ENCODE measurements around the gene ZNF778. TPM values are rescaled to one million over a fixed set of nuclear protein-coding genes. Genes with fewer than 3 reads are reported as not detected.
"Not testable (repeated sequence)": the region's sequence is repeated elsewhere in the genome, so short reads cannot be mapped to it uniquely, and the experiment has no call there.

ZNF778 gene
- total and polyA plus RNA-seq, 12 donors = 1.9 to 20.5 (median 8.4) TPM

DNA sequence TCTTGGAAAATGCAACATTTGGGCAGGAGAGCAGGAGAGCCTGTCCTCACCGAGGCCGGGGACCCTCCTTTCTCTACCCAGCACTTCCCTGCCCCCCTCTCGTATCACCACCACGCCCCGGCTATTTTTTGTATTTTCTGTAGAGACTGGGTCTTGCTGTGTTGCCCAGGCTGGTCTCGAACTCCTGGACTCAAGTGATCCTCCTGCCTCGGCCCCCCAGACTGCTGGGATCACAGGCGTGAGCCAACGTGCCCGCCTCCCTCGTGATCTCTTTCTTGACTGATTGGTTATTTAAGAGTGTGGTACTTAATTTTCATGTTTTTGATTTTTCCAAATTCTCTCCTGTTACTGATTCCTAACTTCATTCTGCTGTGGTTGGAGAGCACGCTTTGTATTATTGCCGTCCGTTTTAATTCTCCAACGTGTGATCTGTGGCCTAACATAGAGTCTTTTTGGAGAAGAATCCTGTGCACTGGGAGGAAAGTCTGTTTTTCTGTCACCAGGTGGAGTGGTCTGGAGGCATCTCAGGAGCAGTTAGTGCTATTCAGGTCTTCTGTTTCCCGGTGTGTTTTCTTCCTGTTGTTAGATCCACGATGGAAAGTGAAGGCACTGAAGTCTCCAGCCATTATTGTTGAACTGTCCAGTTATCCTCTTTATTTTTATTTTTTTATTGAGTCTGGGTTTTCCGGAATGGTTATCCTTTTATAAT, 40.4 kb downstream of the ZNF778 start:
- Histone ChIP-seq H3K36me3 (replicated peaks in 1 of 2) (no peaks in the 10 kb centered on the region), H3K4me1 (replicated peaks in 1 of 2) (peaks cover 11 to 13% of the 10 kb centered on the region in 2 donors), H3K27ac (peak overlapping the region in 1 of 5 donors; percentile 74), H3K4me3 (peak overlapping the region in 1 of 4 donors; percentile 57), H3K9me3 (replicated peaks in 1 of 3) (no peaks in the 10 kb centered on the region), H3K27me3 (no peaks in the 10 kb centered on the region)
- TF ChIP-seq, protein P1, sequence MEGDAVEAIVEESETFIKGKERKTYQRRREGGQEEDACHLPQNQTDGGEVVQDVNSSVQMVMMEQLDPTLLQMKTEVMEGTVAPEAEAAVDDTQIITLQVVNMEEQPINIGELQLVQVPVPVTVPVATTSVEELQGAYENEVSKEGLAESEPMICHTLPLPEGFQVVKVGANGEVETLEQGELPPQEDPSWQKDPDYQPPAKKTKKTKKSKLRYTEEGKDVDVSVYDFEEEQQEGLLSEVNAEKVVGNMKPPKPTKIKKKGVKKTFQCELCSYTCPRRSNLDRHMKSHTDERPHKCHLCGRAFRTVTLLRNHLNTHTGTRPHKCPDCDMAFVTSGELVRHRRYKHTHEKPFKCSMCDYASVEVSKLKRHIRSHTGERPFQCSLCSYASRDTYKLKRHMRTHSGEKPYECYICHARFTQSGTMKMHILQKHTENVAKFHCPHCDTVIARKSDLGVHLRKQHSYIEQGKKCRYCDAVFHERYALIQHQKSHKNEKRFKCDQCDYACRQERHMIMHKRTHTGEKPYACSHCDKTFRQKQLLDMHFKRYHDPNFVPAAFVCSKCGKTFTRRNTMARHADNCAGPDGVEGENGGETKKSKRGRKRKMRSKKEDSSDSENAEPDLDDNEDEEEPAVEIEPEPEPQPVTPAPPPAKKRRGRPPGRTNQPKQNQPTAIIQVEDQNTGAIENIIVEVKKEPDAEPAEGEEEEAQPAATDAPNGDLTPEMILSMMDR (IDR thresholded peaks at IDR 0.05) = no peak
- no peak for TF ChIP-seq POLR2A (IDR thresholded peaks at IDR 0.05)
- DNase-seq = no peak
- 79 to 86% (median 83%) methylated on average over 18 of the region's 18 CpGs for WGBS, 4 donors
- intact Hi-C loops (cut with DNase I) = no loop called here

DNA sequence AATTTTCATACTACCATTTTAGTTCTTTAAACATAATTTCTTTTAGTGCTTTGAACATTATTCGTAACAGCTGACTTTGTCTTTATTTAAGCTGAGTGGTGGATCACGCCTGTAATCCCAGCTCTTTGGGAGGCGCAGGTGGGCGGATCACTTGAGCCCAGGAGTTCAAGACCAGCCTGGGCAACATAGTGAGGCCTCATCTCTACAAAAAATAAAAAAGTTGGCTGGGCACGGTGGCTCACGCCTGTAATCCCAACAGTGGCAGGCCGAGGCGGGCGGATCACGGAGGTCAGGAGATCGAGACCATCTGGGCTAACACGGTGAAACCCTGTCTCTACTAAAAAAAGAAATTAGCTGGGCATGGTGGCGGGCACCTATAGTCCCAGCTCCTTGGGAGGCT, 42.4 kb downstream of the ZNF778 start:
- H3K27ac ChIP-seq; H3K4me3 ChIP-seq; H3K27me3 ChIP-seq; intact Hi-C loops (cut with DNase I); DNase-seq; H3K36me3 ChIP-seq (replicated peaks in 1 of 2); H3K9me3 ChIP-seq (replicated peaks in 1 of 3): not testable (repeated sequence)
- WGBS, 4 donors = 89 to 95% (median 93%) methylated on average over 7 to 13 of the region's 13 CpGs
- H3K4me1 ChIP-seq (replicated peaks in 1 of 2) = peaks cover 11 to 13% of the 10 kb centered on the region in 2 donors

DNA sequence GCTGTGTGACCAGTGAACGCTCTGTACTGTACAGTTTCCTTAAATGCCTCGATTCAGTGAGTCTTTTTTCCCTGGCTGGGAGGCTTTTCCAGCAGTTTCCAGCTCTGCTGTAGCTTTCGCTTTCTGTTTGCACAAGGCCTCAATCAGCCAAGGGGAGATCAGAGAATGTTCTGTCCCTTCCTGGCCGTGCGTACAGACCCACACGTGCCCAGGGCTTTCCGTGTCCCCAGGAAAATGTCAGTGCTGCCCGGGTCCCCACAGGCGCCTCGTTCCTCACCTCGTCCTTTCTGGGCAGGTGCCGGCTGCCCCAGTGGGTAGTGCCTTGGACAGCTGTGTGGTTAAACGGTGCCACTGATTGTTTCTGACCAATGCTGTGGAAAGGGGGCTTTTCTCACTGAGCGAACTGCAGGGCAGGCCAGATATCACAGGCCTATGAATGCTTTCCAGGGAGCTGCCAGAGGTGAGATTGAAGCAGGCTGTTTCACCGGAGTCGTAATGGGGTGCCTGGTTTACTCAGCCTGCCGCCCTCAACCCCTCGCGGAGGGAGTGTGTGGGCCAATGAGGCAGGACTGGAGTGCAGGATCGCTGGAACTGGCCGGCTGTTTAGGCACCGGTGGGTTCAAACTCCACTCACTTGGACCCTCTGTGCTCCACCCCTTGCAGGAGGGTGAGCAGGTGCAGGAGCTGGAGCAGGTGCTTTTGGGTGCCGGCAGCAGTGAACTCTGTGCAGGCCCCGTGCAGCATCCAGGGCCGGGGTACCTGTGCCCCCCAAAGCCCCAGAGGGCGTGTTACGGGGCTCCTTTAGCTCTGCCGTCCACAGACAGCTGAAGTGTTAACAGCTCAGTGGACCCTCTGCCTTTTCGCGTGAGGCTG, 44.4 kb downstream of the ZNF778 start:
- TF ChIP-seq POLR2A (IDR thresholded peaks at IDR 0.05) = no peak
- TF ChIP-seq, protein P1 (IDR thresholded peaks at IDR 0.05) = no peak
- H3K36me3 ChIP-seq (replicated peaks in 1 of 2) = peaks cover 0 to 25% of the 10 kb centered on the region in 2 donors
- intact Hi-C loops (cut with DNase I) = no loop called here
- 81 to 84% (median 84%) methylated on average over 22 to 30 of the region's 30 CpGs for WGBS, 4 donors
- no peaks in the 10 kb centered on the region for H3K9me3 ChIP-seq (replicated peaks in 1 of 3)
- no peaks in the 10 kb centered on the region for H3K27me3 ChIP-seq
- DNase-seq = peak in 1 of 7 donors; percentile 18
- no peak overlapping the region for H3K4me3 ChIP-seq
- peaks cover 7 to 8% of the 10 kb centered on the region in 2 donors for H3K4me1 ChIP-seq (replicated peaks in 1 of 2)
- peak overlapping the region in 3 of 5 donors; percentile 2 to 55 (median 39) for H3K27ac ChIP-seq

DNA sequence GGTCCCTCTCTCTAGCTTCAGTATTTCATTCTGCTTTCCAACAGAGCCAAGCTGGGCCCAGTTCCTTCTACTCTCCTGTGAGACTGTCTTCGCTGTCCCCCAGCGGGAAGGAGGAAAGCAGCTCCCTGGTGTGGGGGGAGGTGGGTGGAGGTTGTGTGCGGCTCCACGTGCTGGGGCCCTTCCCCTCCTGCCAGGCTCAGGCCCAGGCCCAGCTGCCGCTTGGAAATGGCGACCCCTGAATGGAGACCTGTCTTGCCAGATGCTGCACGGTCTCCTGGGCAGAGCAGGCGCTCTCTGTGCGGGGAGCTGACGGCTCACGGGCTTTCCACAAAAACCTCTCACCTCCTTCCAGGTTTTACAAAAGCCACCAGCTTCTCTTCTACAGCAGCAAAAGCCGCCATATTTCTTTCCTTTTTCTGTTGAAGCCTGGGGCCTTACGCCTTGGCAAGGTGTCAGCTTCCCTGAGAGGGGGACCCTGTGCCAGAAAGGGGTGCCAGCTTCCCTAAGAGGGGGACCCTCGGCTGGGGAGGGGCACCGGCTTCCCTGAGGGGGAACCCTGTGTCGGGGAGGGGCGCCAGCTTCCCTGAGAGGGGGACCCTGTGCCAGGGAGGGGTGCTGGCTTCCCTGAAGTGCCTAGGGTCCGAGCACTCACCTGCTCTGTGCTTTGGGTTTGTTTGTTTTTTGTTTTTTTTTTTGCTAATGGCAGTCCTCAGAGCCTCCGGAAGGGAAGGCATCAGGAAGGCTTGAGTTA, 47.5 kb downstream of the ZNF778 start:
- intact Hi-C loops (cut with DNase I) = no loop called here
- H3K4me1 ChIP-seq (replicated peaks in 1 of 2) = peaks cover 4 to 15% of the 10 kb centered on the region in 2 donors
- no peak overlapping the region for H3K27ac ChIP-seq
- no peaks in the 10 kb centered on the region for H3K27me3 ChIP-seq
- TF ChIP-seq POLR2A (IDR thresholded peaks at IDR 0.05) = no peak
- TF ChIP-seq, protein P1 (IDR thresholded peaks at IDR 0.05) = no peak
- no peak overlapping the region for H3K4me3 ChIP-seq
- H3K9me3 ChIP-seq (replicated peaks in 1 of 3) = no peaks in the 10 kb centered on the region
- WGBS, 4 donors = 91 to 93% (median 93%) methylated on average over 14 to 19 of the region's 19 CpGs
- H3K36me3 ChIP-seq (replicated peaks in 1 of 2) = peaks cover 0 to 39% of the 10 kb centered on the region in 2 donors
- no peak for DNase-seq
